Effector memory CD4-positive, alpha-beta T cell (primary cell): Measurements from ENCODE around the gene RAB11FIP2.

ENCODE experiments used
- DNase-seq, 3 donors: peaks; one replicate each; pipeline ENCODE4 v3.0.0-alpha.2; 2020
- H3K27ac ChIP-seq: 2 replicates; pipeline ENCODE4 v1.7.0; 2013; ENCODE audit warnings: mild to moderate bottlenecking, low read length, moderate library complexity; ENCODE audit not compliant: insufficient read depth, poor library complexity, severe bottlenecking
- H3K27me3 ChIP-seq: replicated peaks from 2 replicates; pipeline ENCODE4 v1.7.0; 2013; ENCODE audit warnings: mild to moderate bottlenecking, low read length; ENCODE audit not compliant: insufficient read depth, control insufficient read depth, poor library complexity, severe bottlenecking
- H3K36me3 ChIP-seq: 2 replicates; pipeline ENCODE4 v1.7.0; 2013; ENCODE audit warnings: mild to moderate bottlenecking, low read length, moderate library complexity; ENCODE audit not compliant: control insufficient read depth, insufficient read depth
- H3K4me1 ChIP-seq: 2 replicates; pipeline ENCODE4 v1.7.0; 2013; ENCODE audit warnings: low read length, mild to moderate bottlenecking; ENCODE audit not compliant: control insufficient read depth, insufficient read depth, poor library complexity, severe bottlenecking
- H3K4me3 ChIP-seq: 2 replicates; pipeline ENCODE4 v1.7.0; 2013; ENCODE audit warnings: low read length, low read depth, mild to moderate bottlenecking; ENCODE audit not compliant: insufficient read depth, poor library complexity, severe bottlenecking
- H3K9me3 ChIP-seq: 2 replicates; pipeline ENCODE4 v1.7.0; 2013; ENCODE audit warnings: mild to moderate bottlenecking, low read length, moderate library complexity; ENCODE audit not compliant: control insufficient read depth

Gene RAB11FIP2

GRCh38 chr10:118035354-118036005, 11.3 kb downstream of the RAB11FIP2 start:
- no peak for DNase-seq
- Histone ChIP-seq H3K27me3 (no peaks in the 10 kb centered on the region), H3K36me3 (no peaks in the 10 kb centered on the region), H3K9me3 (no peaks in the 10 kb centered on the region), H3K27ac (no peak overlapping the region), H3K4me1 (peaks cover 6% of the 10 kb centered on the region), H3K4me3 (no peak overlapping the region)

GRCh38 chr10:118034791-118035261, 11.9 kb downstream of the RAB11FIP2 start:
- no peaks in the 10 kb centered on the region for H3K36me3 ChIP-seq
- H3K27me3 ChIP-seq: no peaks in the 10 kb centered on the region
- H3K4me1 ChIP-seq: peaks cover 6% of the 10 kb centered on the region
- H3K27ac ChIP-seq: no peak overlapping the region
- no peak overlapping the region for H3K4me3 ChIP-seq
- no peaks in the 10 kb centered on the region for H3K9me3 ChIP-seq
- DNase-seq: no peak

GRCh38 chr10:118033905-118034304, 12.8 kb downstream of the RAB11FIP2 start:
- Histone ChIP-seq H3K27me3 (no peaks in the 10 kb centered on the region), H3K4me1 (peaks cover 6% of the 10 kb centered on the region), H3K4me3 (no peak overlapping the region), H3K9me3 (no peaks in the 10 kb centered on the region), H3K27ac (no peak overlapping the region), H3K36me3 (no peaks in the 10 kb centered on the region)
- DNase-seq: no peak

- H3K9me3 ChIP-seq: no peaks in the 10 kb centered on the region
- H3K36me3 ChIP-seq: no peaks in the 10 kb centered on the region
- no peak for DNase-seq
- no peak overlapping the region for H3K27ac ChIP-seq
- no peaks in the 10 kb centered on the region for H3K27me3 ChIP-seq
- no peak overlapping the region for H3K4me3 ChIP-seq
- peaks cover 6% of the 10 kb centered on the region for H3K4me1 ChIP-seq
Measured at GRCh38 chr10:118032564-118032963, 14.2 kb downstream of the RAB11FIP2 start.

- H3K4me3 ChIP-seq: no peak overlapping the region
- H3K4me1 ChIP-seq: peaks cover 6% of the 10 kb centered on the region
- DNase-seq: no peak
- no peaks in the 10 kb centered on the region for H3K9me3 ChIP-seq
- no peak overlapping the region for H3K27ac ChIP-seq
- no peaks in the 10 kb centered on the region for H3K36me3 ChIP-seq
- no peaks in the 10 kb centered on the region for H3K27me3 ChIP-seq
Measured at GRCh38 chr10:118031351-118032075, 15.2 kb downstream of the RAB11FIP2 start.

GRCh38 chr10:118028619-118029018, 18.1 kb downstream of the RAB11FIP2 start:
- no peak for DNase-seq
- Histone ChIP-seq H3K27ac (no peak overlapping the region), H3K4me3 (no peak overlapping the region), H3K36me3 (no peaks in the 10 kb centered on the region), H3K27me3 (no peaks in the 10 kb centered on the region), H3K4me1 (no peaks in the 10 kb centered on the region), H3K9me3 (no peaks in the 10 kb centered on the region)

GRCh38 chr10:118027397-118027796, 19.3 kb downstream of the RAB11FIP2 start:
- Histone ChIP-seq H3K36me3 (no peaks in the 10 kb centered on the region), H3K9me3 (no peaks in the 10 kb centered on the region), H3K4me3 (no peak overlapping the region), H3K27me3 (no peaks in the 10 kb centered on the region), H3K27ac (no peak overlapping the region), H3K4me1 (no peaks in the 10 kb centered on the region)
- DNase-seq: no peak

- no peaks in the 10 kb centered on the region for H3K27me3 ChIP-seq
- DNase-seq: no peak
- no peaks in the 10 kb centered on the region for H3K4me1 ChIP-seq
- H3K36me3 ChIP-seq: no peaks in the 10 kb centered on the region
- H3K4me3 ChIP-seq: no peak overlapping the region
- no peaks in the 10 kb centered on the region for H3K9me3 ChIP-seq
- no peak overlapping the region for H3K27ac ChIP-seq
Measured at GRCh38 chr10:118026936-118027335, 19.8 kb downstream of the RAB11FIP2 start.

- Histone ChIP-seq H3K36me3 (peaks cover 3% of the 10 kb centered on the region), H3K4me1 (no peaks in the 10 kb centered on the region), H3K9me3 (no peaks in the 10 kb centered on the region), H3K27ac (no peak overlapping the region), H3K4me3 (no peak overlapping the region), H3K27me3 (no peaks in the 10 kb centered on the region)
- DNase-seq: no peak
Measured at GRCh38 chr10:118020365-118020764, 26.4 kb downstream of the RAB11FIP2 start.

GRCh38 chr10:118017850-118018249, 28.9 kb downstream of the RAB11FIP2 start:
- H3K27me3 ChIP-seq: no peaks in the 10 kb centered on the region
- no peaks in the 10 kb centered on the region for H3K4me1 ChIP-seq
- no peak overlapping the region for H3K4me3 ChIP-seq
- no peak for DNase-seq
- H3K27ac ChIP-seq: no peak overlapping the region
- no peaks in the 10 kb centered on the region for H3K9me3 ChIP-seq
- peaks cover 3% of the 10 kb centered on the region for H3K36me3 ChIP-seq
